Thoracic aorta (tissue), 2 donors: ENCODE measurements around the gene TMEM26. TPM values are rescaled to one million over a fixed set of nuclear protein-coding genes. Genes with fewer than 3 reads are reported as not detected.
"Not testable (repeated sequence)": the region's sequence is repeated elsewhere in the genome, so short reads cannot be mapped to it uniquely, and the experiment has no call there.

ENCODE experiments used
- ATAC-seq: fragments of 150-250 bp; one replicate; pipeline ENCODE4 v1.8.0; 2017; ENCODE audit warnings: low read depth; ENCODE audit not compliant: insufficient number of reproducible peaks, low FRiP score
- DNase-seq: peaks from one replicate; pipeline ENCODE4 v3.0.0-alpha.2; 2020; ENCODE audit warnings: low spot score
- H3K27ac ChIP-seq, 2 donors: fragments of 200-600 bp; sonication (generic); 1 replicate in 1 of 2; 2 replicates in 1 of 2; pipeline ENCODE4 v1.5.1; 2016; ENCODE audit warnings: mild to moderate bottlenecking in 2 of 2, moderate library complexity in 2 of 2
- H3K27me3 ChIP-seq: fragments of 200-600 bp; sonication (generic); replicated peaks from 2 replicates; pipeline ENCODE4 v1.6.0; 2016; ENCODE audit warnings: mild to moderate bottlenecking; ENCODE audit not compliant: insufficient read depth
- H3K36me3 ChIP-seq: fragments of 200-600 bp; sonication (generic); one replicate; pipeline ENCODE4 v1.5.1; 2016
- H3K4me1 ChIP-seq, 2 donors: fragments of 200-600 bp; sonication (generic); 1 replicate in 1 of 2; 2 replicates in 1 of 2; pipeline versions ENCODE4 v1.5.1 to v1.6.0; 2016; ENCODE audit warnings: low read depth in 2 of 2, mild to moderate bottlenecking in 1 of 2; ENCODE audit not compliant: control insufficient read depth in 1 of 2
- H3K4me3 ChIP-seq: fragments of 200-600 bp; sonication (generic); 2 replicates; pipeline ENCODE4 v1.5.1; 2016; ENCODE audit warnings: mild to moderate bottlenecking
- H3K9me3 ChIP-seq: fragments of 200-600 bp; sonication (generic); 2 replicates; pipeline ENCODE4 v1.5.1; 2016
- total RNA-seq, 2 donors: library from RNA; depleted of rRNA; stranded (reverse); fragments of >200 nt; gene quantifications; one replicate each; pipeline versions ENCODE4 v1.1.0 to v1.2.3, GENCODE V29; 2016
- TF ChIP-seq, protein P1 (sequence below): fragments of 200-600 bp; sonication (generic); IDR thresholded peaks from one replicate; pipeline ENCODE4 v1.5.1; 2019; ENCODE audit warnings: antibody characterized with exemption

TMEM26 gene
- total RNA-seq, 2 donors from 2014 or later, result 0.27 to 1.2 TPM

DNA sequence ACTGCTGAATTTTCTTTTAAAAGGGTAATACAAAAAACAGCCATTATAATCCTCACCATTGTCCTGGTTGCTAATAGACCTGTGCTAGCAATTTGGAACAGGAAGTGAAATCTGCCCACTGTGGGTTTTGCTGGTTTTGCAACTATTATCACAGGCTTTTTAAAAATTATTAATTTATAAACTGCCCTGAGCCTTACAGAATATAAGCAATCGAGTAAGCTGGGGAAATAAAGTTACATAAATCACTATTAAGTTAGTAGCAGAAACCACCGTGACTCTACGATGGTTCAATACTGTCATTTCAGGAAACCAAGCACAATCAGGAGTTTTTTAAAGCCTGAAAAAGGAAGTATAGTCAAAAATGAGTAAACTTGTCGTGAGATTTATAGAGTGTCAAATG, 62.3 kb downstream of the TMEM26 start:
- ATAC-seq (no peak), DNase-seq (no peak)
- no peaks in the 10 kb centered on the region for H3K4me1 ChIP-seq
- no peaks in the 10 kb centered on the region for H3K27me3 ChIP-seq
- TF ChIP-seq, protein P1, sequence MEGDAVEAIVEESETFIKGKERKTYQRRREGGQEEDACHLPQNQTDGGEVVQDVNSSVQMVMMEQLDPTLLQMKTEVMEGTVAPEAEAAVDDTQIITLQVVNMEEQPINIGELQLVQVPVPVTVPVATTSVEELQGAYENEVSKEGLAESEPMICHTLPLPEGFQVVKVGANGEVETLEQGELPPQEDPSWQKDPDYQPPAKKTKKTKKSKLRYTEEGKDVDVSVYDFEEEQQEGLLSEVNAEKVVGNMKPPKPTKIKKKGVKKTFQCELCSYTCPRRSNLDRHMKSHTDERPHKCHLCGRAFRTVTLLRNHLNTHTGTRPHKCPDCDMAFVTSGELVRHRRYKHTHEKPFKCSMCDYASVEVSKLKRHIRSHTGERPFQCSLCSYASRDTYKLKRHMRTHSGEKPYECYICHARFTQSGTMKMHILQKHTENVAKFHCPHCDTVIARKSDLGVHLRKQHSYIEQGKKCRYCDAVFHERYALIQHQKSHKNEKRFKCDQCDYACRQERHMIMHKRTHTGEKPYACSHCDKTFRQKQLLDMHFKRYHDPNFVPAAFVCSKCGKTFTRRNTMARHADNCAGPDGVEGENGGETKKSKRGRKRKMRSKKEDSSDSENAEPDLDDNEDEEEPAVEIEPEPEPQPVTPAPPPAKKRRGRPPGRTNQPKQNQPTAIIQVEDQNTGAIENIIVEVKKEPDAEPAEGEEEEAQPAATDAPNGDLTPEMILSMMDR, result no peak
- no peaks in the 10 kb centered on the region for H3K36me3 ChIP-seq
- H3K4me3 ChIP-seq, result no peak overlapping the region
- H3K9me3 ChIP-seq, result no peaks in the 10 kb centered on the region
- H3K27ac ChIP-seq, result no peak overlapping the region

DNA sequence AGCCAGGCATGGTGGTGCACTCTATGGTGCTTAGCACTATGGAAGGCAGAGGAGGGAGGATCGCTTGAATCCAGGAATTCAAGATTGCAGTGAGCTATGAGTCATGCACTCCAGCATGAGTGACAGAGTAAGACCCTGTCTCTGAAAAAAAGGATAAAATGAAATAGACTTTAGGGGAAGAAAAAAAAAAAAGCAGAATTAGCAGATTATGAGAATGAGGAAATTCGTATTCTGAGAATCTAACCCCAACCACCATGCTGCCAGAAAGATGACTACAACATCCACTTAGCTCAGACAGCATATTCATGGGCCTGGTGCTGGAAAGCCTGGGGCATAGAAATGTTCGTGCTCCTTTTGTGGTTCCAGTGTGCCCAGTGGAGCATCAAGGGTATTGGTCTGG, 63.3 kb downstream of the TMEM26 start:
- Histone ChIP-seq H3K4me3 (no peak overlapping the region), H3K9me3 (no peaks in the 10 kb centered on the region), H3K4me1 (no peaks in the 10 kb centered on the region), H3K27me3 (no peaks in the 10 kb centered on the region), H3K27ac (no peak overlapping the region), H3K36me3 (no peaks in the 10 kb centered on the region)
- ATAC-seq, result no peak
- no peak for DNase-seq
- TF ChIP-seq, protein P1, result no peak

DNA sequence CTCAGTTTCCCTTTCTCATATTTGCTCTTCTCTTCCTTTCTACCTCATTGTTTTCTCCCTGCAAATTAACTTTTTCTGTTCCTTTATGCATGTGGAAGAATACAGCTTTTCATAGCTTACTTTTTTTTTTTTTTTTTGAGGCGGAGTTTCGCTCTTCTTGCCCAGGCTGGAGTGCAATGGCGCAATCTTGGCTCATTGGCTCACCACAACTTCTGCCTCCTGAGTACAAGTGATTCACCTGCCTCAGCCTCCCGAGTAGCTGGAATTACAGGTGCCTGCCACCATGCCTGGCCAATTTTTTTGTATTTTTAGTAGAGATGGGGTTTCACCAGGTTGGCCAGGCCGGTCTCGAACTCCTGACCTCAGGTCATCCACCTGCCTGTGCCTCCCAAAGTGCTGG, 64.2 kb downstream of the TMEM26 start:
- H3K27me3 ChIP-seq, H3K27ac ChIP-seq, H3K4me3 ChIP-seq, DNase-seq, H3K36me3 ChIP-seq, H3K4me1 ChIP-seq, H3K9me3 ChIP-seq, ATAC-seq: not testable (repeated sequence)

DNA sequence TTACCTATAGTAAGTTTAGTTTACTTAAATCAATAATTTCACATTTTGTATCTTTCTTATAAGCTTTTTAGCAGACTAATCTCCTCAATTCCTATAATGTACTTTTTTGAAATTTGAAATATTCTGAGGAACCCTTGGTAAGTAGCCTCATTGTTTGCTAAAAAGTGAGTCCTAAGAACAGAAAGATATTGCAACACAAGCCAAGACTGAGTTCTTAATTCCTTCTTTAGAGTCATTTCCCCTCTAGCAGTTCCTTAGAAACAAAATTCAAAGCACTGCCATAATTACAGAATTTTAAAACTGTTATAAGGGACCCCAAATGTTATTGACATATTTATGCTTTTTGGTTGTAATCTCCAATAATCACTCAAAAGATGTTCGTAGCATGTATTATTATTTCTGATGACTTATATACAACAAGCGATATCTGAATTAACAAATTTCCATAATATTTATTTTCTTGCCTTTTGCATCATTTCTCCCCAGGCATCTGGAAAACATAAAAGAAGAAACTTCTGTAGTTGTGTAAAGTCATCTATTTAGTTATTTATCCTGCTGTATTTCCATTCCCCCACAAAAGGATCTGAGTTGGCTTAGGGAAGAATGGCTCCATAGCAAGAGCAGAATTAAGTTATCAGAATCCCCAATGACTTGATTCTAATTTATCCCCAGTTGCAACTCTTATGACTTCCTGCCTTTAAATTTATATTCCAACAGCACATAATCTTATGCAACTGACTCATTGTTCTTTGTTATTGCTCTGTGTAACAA, 67.8 kb downstream of the TMEM26 start:
- ATAC-seq (no peak), DNase-seq (no peak)
- H3K36me3 ChIP-seq, result no peaks in the 10 kb centered on the region
- H3K4me3 ChIP-seq, result no peak overlapping the region
- no peak overlapping the region for H3K27ac ChIP-seq
- H3K4me1 ChIP-seq, result no peaks in the 10 kb centered on the region
- no peaks in the 10 kb centered on the region for H3K27me3 ChIP-seq
- H3K9me3 ChIP-seq, result no peaks in the 10 kb centered on the region
- TF ChIP-seq, protein P1, result no peak

DNA sequence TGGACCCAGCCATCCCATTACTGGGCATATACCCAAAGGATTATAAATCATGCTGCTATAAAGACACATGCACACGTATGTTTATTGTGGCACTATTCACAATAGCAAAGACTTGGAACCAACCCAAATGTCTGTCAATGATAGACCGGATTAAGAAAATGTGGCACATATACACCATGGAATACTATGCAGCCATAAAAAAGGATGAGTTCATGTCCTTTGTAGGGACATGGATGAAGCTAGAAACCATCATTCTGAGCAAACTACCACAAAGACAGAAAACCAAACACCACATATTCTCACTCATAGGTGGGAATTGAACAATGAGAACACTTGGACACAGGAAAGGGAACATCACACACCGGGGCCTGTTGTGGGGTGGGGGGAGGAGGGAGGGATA, 72.0 kb downstream of the TMEM26 start:
- ATAC-seq, H3K4me3 ChIP-seq, H3K4me1 ChIP-seq, DNase-seq, H3K27me3 ChIP-seq, H3K36me3 ChIP-seq, H3K27ac ChIP-seq, H3K9me3 ChIP-seq: not testable (repeated sequence)

DNA sequence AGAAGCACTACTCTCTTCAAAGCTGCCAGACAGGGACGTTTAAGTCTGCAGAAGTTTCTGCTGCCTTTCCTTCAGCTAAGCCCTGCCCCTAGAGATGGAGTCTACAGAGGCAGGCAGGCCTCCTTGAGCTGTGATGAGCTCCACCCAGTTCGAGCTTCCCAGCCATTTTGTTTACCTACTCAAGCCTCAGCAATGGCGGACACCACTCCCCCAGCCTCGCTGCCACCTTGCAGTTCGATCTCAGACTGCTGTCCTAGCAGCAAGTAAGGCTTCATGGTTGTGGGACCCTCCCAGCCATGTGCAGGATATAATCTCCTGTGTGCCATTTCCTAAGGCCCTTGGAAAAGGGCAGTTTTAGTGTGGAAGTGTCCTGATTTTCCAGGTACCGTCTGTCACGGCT, 74.3 kb downstream of the TMEM26 start:
- H3K27ac ChIP-seq, result no peak overlapping the region
- peaks cover 8% of the 10 kb centered on the region for H3K9me3 ChIP-seq
- H3K4me1 ChIP-seq, result no peaks in the 10 kb centered on the region
- H3K36me3 ChIP-seq, result no peaks in the 10 kb centered on the region
- TF ChIP-seq, protein P1, result no peak
- no peaks in the 10 kb centered on the region for H3K27me3 ChIP-seq
- no peak for DNase-seq
- no peak overlapping the region for H3K4me3 ChIP-seq
- no peak for ATAC-seq
